PFSK-1 (cell line): ENCODE results near the gene TNRC18.

Experiments
- FOXP2 ChIP-seq: optimal IDR thresholded peaks from 2 replicates; pipeline ENCODE3; 2011; ENCODE audit warnings: borderline replicate concordance, control low read depth, inconsistent platforms; ENCODE audit not compliant: insufficient read depth; ENCODE audit errors: extremely low read length, extremely low read depth
- POLR2AphosphoS5 ChIP-seq: IDR thresholded peaks from 2 replicates; pipeline ENCODE4 v1.6.1; 2012; ENCODE audit warnings: low read depth, mild to moderate bottlenecking, control low read depth, low read length, moderate library complexity
- SIN3A ChIP-seq: IDR thresholded peaks from 2 replicates; pipeline ENCODE4 v1.6.1; 2012; ENCODE audit warnings: mild to moderate bottlenecking, low read length, moderate library complexity, borderline replicate concordance; ENCODE audit not compliant: insufficient read depth
- TAF1 ChIP-seq: IDR thresholded peaks from 2 replicates; pipeline ENCODE4 v1.6.1; 2012; ENCODE audit warnings: low read length, control low read depth, borderline replicate concordance; ENCODE audit not compliant: insufficient read depth
- TF ChIP-seq, protein P1 (sequence below), 2 experiments: IDR thresholded peaks; 2 replicates each; pipeline versions ENCODE4 v1.6.1 to v1.8.0; 2011 to 2012; ENCODE audit warnings: low read depth in 2 of 2, low read length in 2 of 2, control low read depth in 1 of 2, inconsistent platforms in 1 of 2, mild to moderate bottlenecking in 1 of 2, moderate library complexity in 1 of 2; ENCODE audit not compliant: insufficient read depth in 1 of 2

The TNRC18 gene

DNA sequence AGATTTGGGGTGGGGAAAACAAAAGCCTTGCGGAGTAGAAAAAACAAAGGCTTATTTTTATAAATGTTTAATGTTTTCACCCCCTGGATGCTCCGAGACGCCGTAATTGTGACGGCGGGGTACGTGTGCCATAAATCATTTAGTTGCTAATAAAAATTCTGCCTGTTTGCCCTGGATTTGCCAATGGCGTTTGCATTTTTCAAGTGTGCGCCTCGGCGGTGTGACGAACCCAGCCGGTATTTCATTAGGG, 2.5 kb upstream of the TNRC18 start:
- TF ChIP-seq FOXP2 (no peak), SIN3A (no peak), TAF1 (no peak), POLR2AphosphoS5 (no peak)
- TF ChIP-seq, protein P1, sequence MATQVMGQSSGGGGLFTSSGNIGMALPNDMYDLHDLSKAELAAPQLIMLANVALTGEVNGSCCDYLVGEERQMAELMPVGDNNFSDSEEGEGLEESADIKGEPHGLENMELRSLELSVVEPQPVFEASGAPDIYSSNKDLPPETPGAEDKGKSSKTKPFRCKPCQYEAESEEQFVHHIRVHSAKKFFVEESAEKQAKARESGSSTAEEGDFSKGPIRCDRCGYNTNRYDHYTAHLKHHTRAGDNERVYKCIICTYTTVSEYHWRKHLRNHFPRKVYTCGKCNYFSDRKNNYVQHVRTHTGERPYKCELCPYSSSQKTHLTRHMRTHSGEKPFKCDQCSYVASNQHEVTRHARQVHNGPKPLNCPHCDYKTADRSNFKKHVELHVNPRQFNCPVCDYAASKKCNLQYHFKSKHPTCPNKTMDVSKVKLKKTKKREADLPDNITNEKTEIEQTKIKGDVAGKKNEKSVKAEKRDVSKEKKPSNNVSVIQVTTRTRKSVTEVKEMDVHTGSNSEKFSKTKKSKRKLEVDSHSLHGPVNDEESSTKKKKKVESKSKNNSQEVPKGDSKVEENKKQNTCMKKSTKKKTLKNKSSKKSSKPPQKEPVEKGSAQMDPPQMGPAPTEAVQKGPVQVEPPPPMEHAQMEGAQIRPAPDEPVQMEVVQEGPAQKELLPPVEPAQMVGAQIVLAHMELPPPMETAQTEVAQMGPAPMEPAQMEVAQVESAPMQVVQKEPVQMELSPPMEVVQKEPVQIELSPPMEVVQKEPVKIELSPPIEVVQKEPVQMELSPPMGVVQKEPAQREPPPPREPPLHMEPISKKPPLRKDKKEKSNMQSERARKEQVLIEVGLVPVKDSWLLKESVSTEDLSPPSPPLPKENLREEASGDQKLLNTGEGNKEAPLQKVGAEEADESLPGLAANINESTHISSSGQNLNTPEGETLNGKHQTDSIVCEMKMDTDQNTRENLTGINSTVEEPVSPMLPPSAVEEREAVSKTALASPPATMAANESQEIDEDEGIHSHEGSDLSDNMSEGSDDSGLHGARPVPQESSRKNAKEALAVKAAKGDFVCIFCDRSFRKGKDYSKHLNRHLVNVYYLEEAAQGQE (IDR thresholded peaks at IDR 0.05; ENCODE audit: insufficient read depth in 1 of 2, low read depth in 2 of 2, low read length in 2 of 2): no peak

DNA sequence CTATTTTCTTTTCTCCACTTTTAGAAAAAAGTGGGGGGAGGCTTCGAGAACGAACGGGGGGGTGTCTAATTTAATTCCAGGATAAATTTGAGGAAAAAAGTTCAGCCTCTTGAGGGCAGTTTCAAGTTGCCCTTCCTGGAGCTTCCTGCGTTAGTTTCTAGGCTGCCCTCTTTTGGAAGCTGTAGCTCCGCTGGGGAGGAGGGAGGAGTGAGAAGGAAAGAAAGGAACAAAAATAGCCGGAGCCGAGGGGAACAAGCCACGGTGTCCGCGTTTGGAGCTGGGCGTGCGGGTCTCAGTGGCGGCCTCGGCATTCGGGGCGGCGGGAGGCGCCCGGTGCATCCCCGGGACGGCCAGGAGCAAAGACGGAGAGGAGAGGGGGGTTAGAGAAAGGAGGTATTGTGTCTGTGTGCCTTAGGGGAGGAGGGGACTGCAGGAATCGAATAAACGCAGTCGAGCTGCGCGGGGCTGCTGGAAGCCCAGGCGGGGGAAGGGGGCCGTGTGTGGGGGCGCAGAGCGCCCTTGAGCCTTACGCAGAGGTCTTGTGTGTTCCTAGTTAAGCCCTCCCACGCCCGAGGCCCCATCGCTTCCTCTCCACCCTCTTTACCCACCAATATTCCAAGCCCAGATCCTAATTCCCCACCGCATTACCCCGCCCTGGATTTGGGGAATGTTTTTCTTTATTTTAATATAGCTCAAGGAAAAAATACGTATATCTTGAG, 2.0 kb upstream of the TNRC18 start:
- TF ChIP-seq SIN3A (0 out of 2 replicates have a peak, but pooled peaks have one; percentile 60), TAF1 (peak; percentile 59), FOXP2 (no peak), POLR2AphosphoS5 (peak; percentile 86)
- TF ChIP-seq, protein P1 (IDR thresholded peaks at IDR 0.05; ENCODE audit: insufficient read depth in 1 of 2, low read depth in 2 of 2, low read length in 2 of 2): no peak

DNA sequence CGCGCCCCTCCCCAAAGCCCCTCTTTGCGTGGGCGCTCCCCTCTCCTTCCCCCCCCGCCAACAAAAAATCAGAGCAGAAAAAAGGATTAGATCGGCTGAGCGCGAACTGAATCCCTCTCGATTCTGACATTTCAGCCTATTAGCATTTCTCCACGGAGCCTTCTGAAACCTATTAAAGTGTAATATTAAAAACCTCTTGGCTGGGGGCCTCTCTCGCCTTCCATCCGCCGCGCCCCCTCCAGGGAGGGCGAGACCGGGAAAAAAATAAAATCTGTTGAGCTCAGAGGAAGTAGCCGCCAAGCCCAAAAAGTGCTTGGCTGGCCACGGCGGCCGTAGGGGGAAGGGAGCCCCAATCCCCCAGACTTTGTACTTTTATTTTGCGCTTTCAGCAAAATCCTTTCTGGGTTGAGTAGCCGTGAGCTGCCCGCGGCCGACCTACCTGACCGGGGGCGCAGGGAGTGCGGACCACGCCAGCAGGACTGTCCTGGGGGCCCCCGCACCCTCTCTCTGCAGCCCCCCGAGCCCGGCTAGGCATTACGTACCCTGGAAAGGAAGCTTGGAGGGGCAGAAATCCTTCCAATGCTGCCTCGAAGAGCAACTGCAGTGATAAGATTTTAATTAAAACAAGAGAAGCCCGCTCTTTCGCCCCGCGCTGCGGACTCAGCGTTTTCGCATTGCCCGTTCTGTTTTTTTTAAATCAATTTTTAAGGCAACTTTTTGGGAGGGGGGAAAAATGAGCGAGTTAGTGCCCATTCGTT, 1.3 kb upstream of the TNRC18 start:
- no peak for TF ChIP-seq FOXP2
- TF ChIP-seq, protein P1 (IDR thresholded peaks at IDR 0.05; ENCODE audit: insufficient read depth in 1 of 2, low read depth in 2 of 2, low read length in 2 of 2): peak in 1 of 2 experiments; percentile 9; a peak in 1 of 4 replicates

DNA sequence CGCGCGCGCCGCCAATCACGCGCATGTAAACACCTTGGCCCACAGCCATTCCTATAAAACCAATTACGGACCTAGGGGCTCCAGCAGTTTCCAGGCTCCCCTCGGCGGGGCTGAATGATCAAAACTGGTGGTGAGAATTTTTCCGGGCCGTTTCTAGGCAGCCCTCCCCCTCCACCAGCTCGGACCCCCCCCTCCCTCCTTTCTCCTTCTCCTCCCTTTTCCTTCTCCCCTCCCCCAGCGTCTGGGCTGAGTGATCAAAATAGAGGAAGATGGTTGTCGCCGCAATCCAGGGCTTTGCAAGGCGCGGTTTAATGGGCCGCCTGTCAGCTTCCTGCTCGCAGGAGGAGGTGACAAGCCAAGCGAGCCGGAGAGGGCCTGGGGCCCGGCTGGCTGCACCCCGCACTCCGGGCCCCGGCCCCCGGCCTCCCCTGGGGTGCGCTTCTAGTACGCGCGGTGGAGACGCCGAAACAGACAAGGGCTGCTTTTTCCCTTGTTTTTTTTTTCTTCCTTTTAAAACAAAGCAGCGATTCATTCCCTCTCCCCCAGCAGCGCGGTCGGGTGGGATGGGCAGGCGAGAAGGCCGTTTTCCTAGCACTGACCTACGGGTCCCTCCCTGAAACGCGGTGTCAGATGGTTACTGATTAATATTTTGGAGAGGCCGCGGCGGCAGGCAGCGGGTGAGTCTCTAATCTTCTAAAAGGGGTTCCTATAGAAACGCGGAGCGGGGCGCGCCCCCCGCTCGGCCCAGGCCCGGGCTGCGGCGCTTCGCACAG, 528 bp upstream of the TNRC18 start:
- TF ChIP-seq FOXP2: no peak
- TF ChIP-seq SIN3A: peak; percentile 48; the same call in 1 of the 2 replicates
- peak; percentile 52 for TF ChIP-seq POLR2AphosphoS5
- TF ChIP-seq TAF1: peak; percentile 47; the same call in 1 of the 2 replicates
- TF ChIP-seq, protein P1 (IDR thresholded peaks at IDR 0.05; ENCODE audit: insufficient read depth in 1 of 2, low read depth in 2 of 2, low read length in 2 of 2): no peak; a peak in 1 of 4 replicates
